Measurements from ENCODE around the gene IPPK. TPM values are rescaled to one million over a fixed set of nuclear protein-coding genes. Genes with fewer than 3 reads are reported as not detected.

Gene IPPK
- total RNA-seq, 1 donor from 2014 or later, result 14.8 TPM

DNA sequence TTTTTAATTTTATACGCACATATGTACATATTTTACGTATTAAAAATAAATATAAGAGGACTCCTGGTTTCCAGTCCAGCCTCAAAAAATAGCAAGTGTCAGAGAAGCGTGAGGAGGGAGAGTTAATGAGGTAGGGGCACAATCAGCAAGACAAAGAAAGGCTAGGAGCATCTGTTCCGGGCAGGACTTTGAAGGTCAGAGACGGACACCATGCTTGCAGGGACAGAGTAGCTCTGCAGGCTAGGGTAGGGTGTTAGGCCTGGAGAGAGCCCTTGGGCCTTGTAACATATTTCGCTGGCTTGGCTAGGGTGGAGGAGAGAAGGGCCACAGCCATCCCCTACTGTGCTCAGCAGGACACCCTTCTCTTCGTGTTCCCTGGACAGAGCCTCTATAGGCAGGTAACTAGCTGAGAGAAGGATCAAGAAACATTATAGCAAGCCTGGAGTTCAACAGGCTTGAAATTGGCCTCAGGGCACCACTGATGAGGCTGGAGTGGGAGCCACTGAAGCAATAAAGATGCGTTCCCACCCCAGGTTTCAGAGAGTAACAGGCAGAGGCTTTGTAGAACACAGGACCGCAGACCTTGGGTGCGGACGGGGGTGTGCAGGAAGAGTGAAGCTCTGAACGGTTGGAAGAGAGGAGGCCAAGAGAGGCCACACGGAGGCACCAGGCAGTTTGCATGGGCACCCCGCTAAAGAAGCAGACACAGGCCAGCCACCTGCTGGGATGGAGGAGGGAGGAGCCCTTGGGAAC, 9.7 kb upstream of the IPPK start:
- DNase-seq (ENCODE audit: low spot score), result no peak

DNA sequence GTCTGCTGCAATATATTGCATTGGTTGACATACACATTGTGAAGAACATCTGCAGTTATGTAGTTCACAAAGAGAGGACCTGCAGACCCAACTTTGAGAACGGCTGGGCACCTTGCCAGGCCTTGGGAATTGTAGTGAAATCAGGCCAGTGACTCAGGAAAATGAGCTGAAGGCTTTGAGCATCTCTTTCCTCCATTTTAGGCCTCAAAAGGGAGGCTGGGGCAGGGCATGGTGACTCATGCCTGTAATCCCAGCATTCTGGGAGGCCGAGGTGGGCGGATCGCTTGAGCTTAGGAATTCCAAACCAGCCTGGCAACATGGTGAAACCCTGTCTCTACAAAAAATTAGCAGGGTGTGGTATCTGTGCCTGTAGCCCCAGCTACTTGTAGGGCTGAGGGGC, 1.4 kb upstream of the IPPK start:
- H3K27me3 Mint-ChIP-seq (ENCODE audit: insufficient read depth), result no peaks in the 10 kb centered on the region
- peak overlapping the region; percentile 88 for H3K4me3 Mint-ChIP-seq
- intact Hi-C loops (cut with micrococcal nuclease), result loop anchor here (2.0 to 10.0 kb wide), 3 partner anchors 25 to 423 kb away; partner anchors contain the start of gene CARD19
- H3K27ac Mint-ChIP-seq, result no peak overlapping the region
- peaks cover 20% of the 10 kb centered on the region for H3K36me3 Mint-ChIP-seq (ENCODE audit: low read depth)
- peaks cover 28% of the 10 kb centered on the region for H3K4me1 Mint-ChIP-seq (ENCODE audit: low read depth)
- no peaks in the 10 kb centered on the region for H3K9me3 Mint-ChIP-seq
- DNase-seq (ENCODE audit: low spot score), result no peak

More for the DNA sequence above, 9.7 kb upstream of the IPPK start:
- Mint-ChIP-seq H3K27ac (no peak overlapping the region), H3K9me3 (no peaks in the 10 kb centered on the region), H3K4me1 (ENCODE audit: low read depth) (no peaks in the 10 kb centered on the region), H3K27me3 (ENCODE audit: insufficient read depth) (peaks cover 2% of the 10 kb centered on the region), H3K4me3 (no peak overlapping the region), H3K36me3 (ENCODE audit: low read depth) (peaks cover 2% of the 10 kb centered on the region)
- intact Hi-C loops (cut with micrococcal nuclease), result loop anchor here (10.0 kb wide), 1 partner anchor 415 kb away; the partner anchor contains the start of gene CARD19

DNA sequence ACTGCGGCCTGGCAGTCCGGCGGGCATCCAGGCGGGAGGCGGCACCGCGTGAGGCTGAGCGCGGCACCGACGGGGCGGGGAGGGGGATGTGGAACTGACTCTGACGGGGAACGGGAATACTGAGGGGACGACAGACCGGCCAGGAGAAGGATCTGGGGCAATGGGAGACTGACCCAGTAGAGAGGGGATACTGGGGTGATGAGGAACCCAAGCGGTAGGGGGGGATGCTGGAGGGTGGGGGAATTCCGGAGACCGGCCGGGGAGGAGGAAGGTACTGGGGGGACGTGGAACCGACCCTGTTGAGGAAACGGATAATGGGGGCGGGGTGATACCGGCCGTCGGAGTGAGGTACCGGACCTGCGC, 423 bp downstream of the IPPK start:
- peak overlapping the region; percentile 88 for H3K27ac Mint-ChIP-seq
- H3K9me3 Mint-ChIP-seq, result no peaks in the 10 kb centered on the region
- H3K27me3 Mint-ChIP-seq (ENCODE audit: insufficient read depth), result no peaks in the 10 kb centered on the region
- H3K4me1 Mint-ChIP-seq (ENCODE audit: low read depth), result peaks cover 44% of the 10 kb centered on the region
- peak; percentile 17 for DNase-seq (ENCODE audit: low spot score)
- intact Hi-C loops (cut with micrococcal nuclease), result loop anchor here (2.0 to 5.0 kb wide), 2 partner anchors 37 to 1497 kb away; no protein-coding TSS in a partner anchor
- H3K4me3 Mint-ChIP-seq, result peak overlapping the region; percentile 88
- peaks cover 24% of the 10 kb centered on the region for H3K36me3 Mint-ChIP-seq (ENCODE audit: low read depth)

- H3K4me3 Mint-ChIP-seq, result peak overlapping the region; percentile 88
- DNase-seq (ENCODE audit: low spot score), result no peak
- peaks cover 49% of the 10 kb centered on the region for H3K4me1 Mint-ChIP-seq (ENCODE audit: low read depth)
Observed at GRCh38 chr9:92668746-92669526, 995 bp downstream of the IPPK start.

GRCh38 chr9:92666912-92667532, 2.9 kb downstream of the IPPK start:
- intact Hi-C loops (cut with micrococcal nuclease), result loop anchor here (5.0 kb wide), 1 partner anchor 35 kb away; no protein-coding TSS in a partner anchor
- Mint-ChIP-seq H3K4me1 (ENCODE audit: low read depth) (peaks cover 59% of the 10 kb centered on the region), H3K27me3 (ENCODE audit: insufficient read depth) (no peaks in the 10 kb centered on the region), H3K9me3 (no peaks in the 10 kb centered on the region), H3K27ac (peak overlapping the region; percentile 18), H3K36me3 (ENCODE audit: low read depth) (peaks cover 23% of the 10 kb centered on the region), H3K4me3 (peak overlapping the region; percentile 2)
- DNase-seq (ENCODE audit: low spot score), result no peak

More at GRCh38 chr9:92668746-92669526, 995 bp downstream of the IPPK start:
- Mint-ChIP-seq H3K36me3 (ENCODE audit: low read depth) (peaks cover 24% of the 10 kb centered on the region), H3K27ac (peak overlapping the region; percentile 88), H3K27me3 (ENCODE audit: insufficient read depth) (no peaks in the 10 kb centered on the region), H3K9me3 (no peaks in the 10 kb centered on the region)
- intact Hi-C loops (cut with micrococcal nuclease), result loop anchor here (2.0 to 5.0 kb wide), 2 partner anchors 37 to 1498 kb away; no protein-coding TSS in a partner anchor

DNA sequence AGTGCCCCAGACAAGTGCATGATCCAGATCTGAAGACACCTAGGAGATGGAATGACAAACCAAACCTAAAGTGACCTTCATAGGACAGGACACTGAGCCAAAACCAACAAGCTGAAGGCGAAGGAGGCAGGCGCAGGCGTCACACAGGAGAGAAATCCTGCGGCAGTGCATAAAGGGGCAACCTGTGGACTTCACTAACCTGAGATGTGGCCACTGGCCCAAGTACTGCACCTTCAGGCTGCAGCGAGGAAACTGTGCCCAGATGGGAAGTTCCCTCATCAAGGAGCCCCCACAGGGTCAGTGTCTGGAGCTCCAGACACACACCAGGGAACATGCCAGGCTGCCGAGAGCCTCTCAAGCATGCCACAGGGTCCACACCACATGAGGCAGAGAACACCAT, 3.7 kb downstream of the IPPK start:
- H3K4me1 Mint-ChIP-seq (ENCODE audit: low read depth), result peaks cover 57% of the 10 kb centered on the region
- no peaks in the 10 kb centered on the region for H3K9me3 Mint-ChIP-seq
- no peaks in the 10 kb centered on the region for H3K27me3 Mint-ChIP-seq (ENCODE audit: insufficient read depth)
- no peak for DNase-seq (ENCODE audit: low spot score)
- intact Hi-C loops (cut with micrococcal nuclease), result loop anchor here (5.0 kb wide), 1 partner anchor 34 kb away; no protein-coding TSS in a partner anchor
- H3K4me3 Mint-ChIP-seq, result peak overlapping the region; percentile 52
- H3K36me3 Mint-ChIP-seq (ENCODE audit: low read depth), result peaks cover 27% of the 10 kb centered on the region
- H3K27ac Mint-ChIP-seq, result peak overlapping the region; percentile 69

DNA sequence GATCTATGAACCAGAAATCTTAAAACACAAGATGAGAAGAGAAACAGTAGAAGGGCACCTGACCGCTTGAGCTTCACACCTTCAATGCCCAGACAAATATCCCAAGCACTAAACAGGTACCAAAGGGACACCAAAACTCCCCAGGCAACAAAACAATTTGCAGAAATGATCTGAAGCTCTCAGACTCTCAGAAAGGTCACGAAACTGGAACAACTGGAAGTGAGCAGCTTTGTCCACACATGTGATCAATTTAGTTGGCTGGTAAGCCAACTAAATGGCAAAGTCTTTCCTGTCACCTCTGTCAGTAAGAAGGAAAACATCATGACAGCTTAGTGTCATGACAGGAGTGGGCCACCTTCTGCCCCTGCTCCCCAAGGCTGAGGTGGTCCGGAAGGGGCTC, 4.1 kb downstream of the IPPK start:
- intact Hi-C loops (cut with micrococcal nuclease), result loop anchor here (5.0 kb wide), 1 partner anchor 34 kb away; no protein-coding TSS in a partner anchor
- Mint-ChIP-seq H3K9me3 (no peaks in the 10 kb centered on the region), H3K36me3 (ENCODE audit: low read depth) (peaks cover 27% of the 10 kb centered on the region), H3K27me3 (ENCODE audit: insufficient read depth) (no peaks in the 10 kb centered on the region), H3K27ac (peak overlapping the region; percentile 69), H3K4me3 (peak overlapping the region; percentile 52), H3K4me1 (ENCODE audit: low read depth) (peaks cover 55% of the 10 kb centered on the region)
- DNase-seq (ENCODE audit: low spot score), result no peak

GRCh38 chr9:92664394-92665152, 5.4 kb downstream of the IPPK start:
- H3K4me1 Mint-ChIP-seq (ENCODE audit: low read depth), result peaks cover 61% of the 10 kb centered on the region
- H3K27ac Mint-ChIP-seq, result peak overlapping the region; percentile 89
- intact Hi-C loops (cut with micrococcal nuclease), result loop anchor here (5.0 kb wide), 1 partner anchor 32 kb away; no protein-coding TSS in a partner anchor
- H3K9me3 Mint-ChIP-seq, result no peaks in the 10 kb centered on the region
- peaks cover 23% of the 10 kb centered on the region for H3K36me3 Mint-ChIP-seq (ENCODE audit: low read depth)
- DNase-seq (ENCODE audit: low spot score), result peak; percentile 29
- H3K27me3 Mint-ChIP-seq (ENCODE audit: insufficient read depth), result no peaks in the 10 kb centered on the region
- H3K4me3 Mint-ChIP-seq, result peak overlapping the region; percentile 23

GRCh38 chr9:92663951-92664350, 6.0 kb downstream of the IPPK start:
- intact Hi-C loops (cut with micrococcal nuclease), result no loop called here
- peaks cover 57% of the 10 kb centered on the region for H3K4me1 Mint-ChIP-seq (ENCODE audit: low read depth)
- no peaks in the 10 kb centered on the region for H3K9me3 Mint-ChIP-seq
- H3K4me3 Mint-ChIP-seq, result no peak overlapping the region
- no peak for DNase-seq (ENCODE audit: low spot score)
- H3K27me3 Mint-ChIP-seq (ENCODE audit: insufficient read depth), result no peaks in the 10 kb centered on the region
- peaks cover 21% of the 10 kb centered on the region for H3K36me3 Mint-ChIP-seq (ENCODE audit: low read depth)
- H3K27ac Mint-ChIP-seq, result no peak overlapping the region

DNA sequence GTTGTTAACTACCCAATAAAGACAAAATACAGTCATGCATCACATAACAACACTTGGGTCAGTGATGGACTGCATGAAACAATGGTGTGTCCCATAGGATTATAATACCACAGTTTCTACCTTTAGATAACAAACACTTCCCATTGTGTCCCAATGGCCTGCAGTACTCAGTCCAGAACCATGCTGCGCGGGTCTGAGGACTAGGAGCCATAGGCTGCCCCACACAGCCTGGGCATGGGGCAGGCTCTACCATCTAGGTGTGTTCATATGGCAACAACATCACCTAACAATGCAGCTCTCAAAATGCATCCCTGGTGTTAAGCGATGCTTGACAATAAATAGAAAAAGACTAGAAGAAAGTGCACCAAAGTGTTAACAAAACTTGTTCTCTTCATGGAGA, 6.8 kb downstream of the IPPK start:
- no peaks in the 10 kb centered on the region for H3K9me3 Mint-ChIP-seq
- H3K4me3 Mint-ChIP-seq, result no peak overlapping the region
- peak overlapping the region; percentile 48 for H3K27ac Mint-ChIP-seq
- intact Hi-C loops (cut with micrococcal nuclease), result no loop called here
- no peak for DNase-seq (ENCODE audit: low spot score)
- H3K27me3 Mint-ChIP-seq (ENCODE audit: insufficient read depth), result no peaks in the 10 kb centered on the region
- H3K36me3 Mint-ChIP-seq (ENCODE audit: low read depth), result peaks cover 17% of the 10 kb centered on the region
- H3K4me1 Mint-ChIP-seq (ENCODE audit: low read depth), result peaks cover 49% of the 10 kb centered on the region

- intact Hi-C loops (cut with micrococcal nuclease), result no loop called here
- Mint-ChIP-seq H3K9me3 (no peaks in the 10 kb centered on the region), H3K27me3 (ENCODE audit: insufficient read depth) (no peaks in the 10 kb centered on the region), H3K4me3 (no peak overlapping the region), H3K27ac (no peak overlapping the region), H3K4me1 (ENCODE audit: low read depth) (peaks cover 39% of the 10 kb centered on the region), H3K36me3 (ENCODE audit: low read depth) (peaks cover 9% of the 10 kb centered on the region)
- DNase-seq (ENCODE audit: low spot score), result no peak
Observed at GRCh38 chr9:92661743-92662142, 8.2 kb downstream of the IPPK start.

- DNase-seq (ENCODE audit: low spot score), result no peak
Observed at GRCh38 chr9:92661127-92661526, 8.8 kb downstream of the IPPK start.

More at GRCh38 chr9:92661127-92661526, 8.8 kb downstream of the IPPK start:
- H3K27me3 Mint-ChIP-seq (ENCODE audit: insufficient read depth), result no peaks in the 10 kb centered on the region
- H3K27ac Mint-ChIP-seq, result no peak overlapping the region
- intact Hi-C loops (cut with micrococcal nuclease), result no loop called here
- peaks cover 35% of the 10 kb centered on the region for H3K4me1 Mint-ChIP-seq (ENCODE audit: low read depth)
- H3K4me3 Mint-ChIP-seq, result no peak overlapping the region
- H3K9me3 Mint-ChIP-seq, result no peaks in the 10 kb centered on the region
- peaks cover 8% of the 10 kb centered on the region for H3K36me3 Mint-ChIP-seq (ENCODE audit: low read depth)
